GM19328 (cell line): Measurements from ENCODE around the gene MYDGF.

Source experiments
- ATAC-seq: cut with Tn5 transposase; IDR thresholded peaks from one replicate; pipeline ENCODE4 v1.9.1; 2021; ENCODE audit warnings: mild to moderate bottlenecking, moderate library complexity; ENCODE audit not compliant: unreplicated experiment

The MYDGF gene

GRCh38 chr19:4678881-4679790 lies 9.0 kb upstream of the MYDGF start:
- ATAC-seq: no peak

GRCh38 chr19:4676955-4677731 lies 7.0 kb upstream of the MYDGF start:
- no peak for ATAC-seq

GRCh38 chr19:4675346-4675745 lies 5.2 kb upstream of the MYDGF start:
- ATAC-seq: no peak

GRCh38 chr19:4673726-4674125 lies 3.6 kb upstream of the MYDGF start:
- ATAC-seq: no peak

- ATAC-seq: no peak
Observed at GRCh38 chr19:4673216-4673615, 3.1 kb upstream of the MYDGF start.

- ATAC-seq: no peak
Observed at GRCh38 chr19:4671185-4671851, 1.2 kb upstream of the MYDGF start.

- ATAC-seq: no peak
Observed at GRCh38 chr19:4664642-4665041, 5.5 kb downstream of the MYDGF start.

GRCh38 chr19:4662812-4663211 lies 7.3 kb downstream of the MYDGF start:
- no peak for ATAC-seq

GRCh38 chr19:4662020-4662695 lies 8.0 kb downstream of the MYDGF start:
- ATAC-seq: no peak

- no peak for ATAC-seq
Observed at GRCh38 chr19:4660993-4661392, 9.1 kb downstream of the MYDGF start.

GRCh38 chr19:4660181-4660791 lies 9.9 kb downstream of the MYDGF start:
- ATAC-seq: no peak

GRCh38 chr19:4657835-4658234 lies 12.3 kb downstream of the MYDGF start:
- no peak for ATAC-seq

- ATAC-seq: no peak
Observed at GRCh38 chr19:4657262-4657661, 12.9 kb downstream of the MYDGF start.

- ATAC-seq: no peak
Observed at GRCh38 chr19:4656102-4656501, 14.0 kb downstream of the MYDGF start.

GRCh38 chr19:4654437-4655361 lies 15.4 kb downstream of the MYDGF start:
- ATAC-seq: no peak

- no peak for ATAC-seq
Observed at GRCh38 chr19:4653793-4654436, 16.2 kb downstream of the MYDGF start.

- ATAC-seq: no peak
Observed at GRCh38 chr19:4652075-4652474, 18.1 kb downstream of the MYDGF start.

GRCh38 chr19:4650159-4650558 lies 20.0 kb downstream of the MYDGF start:
- ATAC-seq: no peak
